Lower lobe of right lung (tissue), 2 donors: ENCODE data around the gene ITGB6. TPM values are rescaled to one million over a fixed set of nuclear protein-coding genes. Genes with fewer than 3 reads are reported as not detected.
A peak's percentile ranks its signal among the peaks of the same experiment; 100 is the strongest.

Experiments used
- ATAC-seq, 2 donors: fragments of 200-7000 bp; cut with Tn5 transposase; one replicate each; pipeline ENCODE4 v1.9.1; 2020 to 2022; ENCODE audit warnings: mild to moderate bottlenecking in 2 of 2, moderate library complexity in 2 of 2
- DNase-seq: peaks from one replicate; pipeline ENCODE4 v3.0.0-alpha.2; 2020
- H3K27ac ChIP-seq: fragments of 200-600 bp; one replicate; pipeline ENCODE4 v1.8.0; 2022
- H3K27me3 ChIP-seq: fragments of 200-600 bp; one replicate; pipeline ENCODE4 v1.8.0; 2022; ENCODE audit warnings: low read depth
- H3K36me3 ChIP-seq: fragments of 200-600 bp; one replicate; pipeline ENCODE4 v1.8.0; 2022; ENCODE audit warnings: mild to moderate bottlenecking
- H3K4me1 ChIP-seq: fragments of 200-600 bp; one replicate; pipeline ENCODE4 v1.8.0; 2022
- H3K4me3 ChIP-seq: fragments of 200-600 bp; one replicate; pipeline ENCODE4 v1.8.0; 2022; ENCODE audit warnings: mild to moderate bottlenecking
- H3K9me3 ChIP-seq: fragments of 200-600 bp; one replicate; pipeline ENCODE4 v1.8.0; 2022
- intact Hi-C: fragments of 100-400 bp; cut with DNase I; formaldehyde crosslinking; loops from one replicate; pipeline ENCODE4 v1.11.0; 2022
- total RNA-seq: library from RNA; stranded (reverse); fragmentation: NEBNext Ultra II Directional; extraction: Animal tissue kit (Norgen Biotek cat#: 25700); gene quantifications from one replicate; pipeline ENCODE4 v1.2.1, GENCODE V29; 2021
- TF ChIP-seq, protein P1 (sequence below): fragments of 200-600 bp; IDR thresholded peaks from one replicate; pipeline ENCODE4 v1.8.0; 2022; ENCODE audit warnings: antibody characterized with exemption, mild to moderate bottlenecking
- donor health status: DM: no; HTN: yes; CAD: no; lungs with severe emphysema.

Gene ITGB6
- total RNA-seq, 1 donor from 2014 or later: 65.2 TPM

DNA sequence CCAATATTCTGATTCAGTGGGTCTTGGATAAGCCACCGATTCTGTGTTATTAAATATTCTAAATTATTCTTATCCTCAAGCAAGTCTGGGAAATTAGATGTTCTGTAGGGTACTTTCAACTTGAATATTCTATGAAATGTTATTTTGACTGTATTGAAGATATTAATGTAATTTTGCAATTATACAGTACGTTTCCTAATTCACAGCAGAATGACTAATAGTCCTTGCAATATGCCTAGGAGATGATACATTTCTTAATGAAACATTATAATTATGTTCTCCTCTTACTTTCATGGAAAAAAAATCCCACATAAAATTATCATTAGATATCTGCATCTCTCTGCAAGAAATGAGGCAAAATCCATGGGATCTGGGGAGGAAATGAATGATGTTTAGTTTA is 91.4 kb downstream of the ITGB6 start:
- Histone ChIP-seq H3K9me3 (no peaks in the 10 kb centered on the region), H3K27ac (no peak overlapping the region), H3K36me3 (peaks cover 37% of the 10 kb centered on the region), H3K4me1 (no peaks in the 10 kb centered on the region), H3K27me3 (no peaks in the 10 kb centered on the region), H3K4me3 (no peak overlapping the region)
- TF ChIP-seq, protein P1, sequence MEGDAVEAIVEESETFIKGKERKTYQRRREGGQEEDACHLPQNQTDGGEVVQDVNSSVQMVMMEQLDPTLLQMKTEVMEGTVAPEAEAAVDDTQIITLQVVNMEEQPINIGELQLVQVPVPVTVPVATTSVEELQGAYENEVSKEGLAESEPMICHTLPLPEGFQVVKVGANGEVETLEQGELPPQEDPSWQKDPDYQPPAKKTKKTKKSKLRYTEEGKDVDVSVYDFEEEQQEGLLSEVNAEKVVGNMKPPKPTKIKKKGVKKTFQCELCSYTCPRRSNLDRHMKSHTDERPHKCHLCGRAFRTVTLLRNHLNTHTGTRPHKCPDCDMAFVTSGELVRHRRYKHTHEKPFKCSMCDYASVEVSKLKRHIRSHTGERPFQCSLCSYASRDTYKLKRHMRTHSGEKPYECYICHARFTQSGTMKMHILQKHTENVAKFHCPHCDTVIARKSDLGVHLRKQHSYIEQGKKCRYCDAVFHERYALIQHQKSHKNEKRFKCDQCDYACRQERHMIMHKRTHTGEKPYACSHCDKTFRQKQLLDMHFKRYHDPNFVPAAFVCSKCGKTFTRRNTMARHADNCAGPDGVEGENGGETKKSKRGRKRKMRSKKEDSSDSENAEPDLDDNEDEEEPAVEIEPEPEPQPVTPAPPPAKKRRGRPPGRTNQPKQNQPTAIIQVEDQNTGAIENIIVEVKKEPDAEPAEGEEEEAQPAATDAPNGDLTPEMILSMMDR: no peak
- no peak for ATAC-seq
- intact Hi-C loops: no loop called here
- DNase-seq: no peak

DNA sequence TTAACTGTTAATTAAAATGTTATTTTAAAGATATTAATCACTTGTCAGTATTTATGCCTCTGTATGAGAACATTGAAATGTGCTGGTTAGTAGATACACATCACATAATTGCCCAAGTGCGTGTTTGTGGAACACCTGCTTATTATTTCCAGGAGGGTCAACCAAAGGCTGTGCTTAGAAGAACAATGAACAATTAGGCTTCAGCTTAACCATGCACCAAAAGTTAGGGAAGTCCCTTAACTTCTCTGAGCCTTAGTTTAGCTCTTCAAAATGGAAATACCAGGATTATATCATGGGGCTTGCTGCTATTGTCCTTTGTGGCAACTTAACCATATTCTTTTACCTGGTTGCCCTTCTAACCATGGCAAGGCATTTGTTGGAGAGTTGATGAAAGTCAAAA is 94.7 kb downstream of the ITGB6 start:
- peaks cover 28% of the 10 kb centered on the region for H3K36me3 ChIP-seq
- TF ChIP-seq, protein P1: no peak
- DNase-seq: no peak
- no peaks in the 10 kb centered on the region for H3K9me3 ChIP-seq
- H3K4me3 ChIP-seq: no peak overlapping the region
- no peak for ATAC-seq
- no peak overlapping the region for H3K27ac ChIP-seq
- no peaks in the 10 kb centered on the region for H3K27me3 ChIP-seq
- H3K4me1 ChIP-seq: no peaks in the 10 kb centered on the region
- intact Hi-C loops: no loop called here

DNA sequence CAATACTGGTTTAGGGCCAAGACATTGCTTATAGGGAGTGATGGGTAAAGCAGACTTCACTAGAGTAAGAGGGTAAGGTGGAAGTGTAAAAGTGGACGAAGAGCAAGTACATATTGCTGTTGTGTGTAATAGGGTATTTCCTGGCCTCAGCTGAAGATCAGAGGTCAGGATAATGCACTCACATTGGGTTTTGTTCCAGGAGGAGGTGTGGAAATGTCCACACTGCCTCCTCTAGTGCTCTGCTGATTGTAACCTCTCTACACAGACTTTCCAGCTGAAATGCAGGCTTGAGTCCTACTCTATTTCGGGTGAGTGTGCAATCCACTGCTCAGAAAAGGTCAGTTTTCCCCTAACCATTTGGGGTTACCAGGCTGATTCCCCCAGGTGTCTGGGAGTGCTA is 96.0 kb downstream of the ITGB6 start:
- intact Hi-C loops: no loop called here
- no peak overlapping the region for H3K4me3 ChIP-seq
- no peaks in the 10 kb centered on the region for H3K9me3 ChIP-seq
- H3K27me3 ChIP-seq: no peaks in the 10 kb centered on the region
- TF ChIP-seq, protein P1: no peak
- H3K4me1 ChIP-seq: no peaks in the 10 kb centered on the region
- H3K27ac ChIP-seq: no peak overlapping the region
- no peak for DNase-seq
- no peak for ATAC-seq
- peaks cover 23% of the 10 kb centered on the region for H3K36me3 ChIP-seq

DNA sequence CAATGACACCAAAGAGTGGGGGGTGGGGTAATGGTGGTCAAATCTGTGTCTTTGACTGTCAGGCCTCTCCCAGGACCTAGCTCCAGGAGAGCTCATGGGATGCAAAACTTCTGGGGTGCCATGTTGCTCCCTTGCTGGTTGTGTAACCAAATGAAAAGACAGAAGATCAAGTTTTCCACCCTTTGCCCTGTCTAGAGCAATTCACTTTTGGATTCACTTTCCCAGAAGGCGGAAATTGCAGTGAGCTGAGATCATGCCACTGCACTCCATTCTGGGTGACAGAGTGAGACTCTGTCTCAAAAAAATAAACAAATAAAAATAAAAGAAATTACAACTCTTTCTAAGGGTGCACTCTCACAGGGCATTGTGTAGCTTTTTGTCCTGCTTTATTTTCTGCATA is 102.7 kb downstream of the ITGB6 start:
- TF ChIP-seq, protein P1: no peak
- peak; percentile 52 to 60 for ATAC-seq

DNA sequence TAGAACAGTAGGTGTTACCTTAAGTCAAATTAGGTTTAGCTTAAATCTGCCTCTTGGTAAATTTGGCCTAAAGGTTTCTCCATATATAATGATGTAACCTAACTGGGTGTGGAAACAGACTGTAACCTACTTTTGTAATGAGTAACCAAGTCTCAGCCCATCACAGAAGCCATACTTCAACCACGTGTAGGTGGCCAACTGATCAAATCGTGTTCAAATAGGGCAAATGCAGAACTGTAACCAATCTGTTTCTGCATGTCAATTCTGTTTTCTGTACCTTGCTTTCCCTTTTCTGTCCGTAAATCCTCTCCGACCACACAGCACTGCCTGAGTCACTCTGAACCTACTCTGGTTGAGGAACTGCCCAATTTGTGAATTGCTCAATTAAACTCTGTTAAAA is 103.7 kb downstream of the ITGB6 start:
- ATAC-seq (peak; percentile 69 to 78), DNase-seq (no peak)
- Histone ChIP-seq H3K9me3 (peaks cover 4% of the 10 kb centered on the region), H3K27me3 (no peaks in the 10 kb centered on the region), H3K4me3 (no peak overlapping the region), H3K4me1 (no peaks in the 10 kb centered on the region), H3K36me3 (peaks cover 3% of the 10 kb centered on the region), H3K27ac (no peak overlapping the region)
- TF ChIP-seq, protein P1: no peak
- intact Hi-C loops: no loop called here

More for the DNA sequence above, 102.7 kb downstream of the ITGB6 start:
- Histone ChIP-seq H3K4me3 (no peak overlapping the region), H3K27me3 (no peaks in the 10 kb centered on the region), H3K9me3 (no peaks in the 10 kb centered on the region), H3K27ac (no peak overlapping the region), H3K4me1 (no peaks in the 10 kb centered on the region), H3K36me3 (peaks cover 3% of the 10 kb centered on the region)
- DNase-seq: no peak
- intact Hi-C loops: no loop called here

DNA sequence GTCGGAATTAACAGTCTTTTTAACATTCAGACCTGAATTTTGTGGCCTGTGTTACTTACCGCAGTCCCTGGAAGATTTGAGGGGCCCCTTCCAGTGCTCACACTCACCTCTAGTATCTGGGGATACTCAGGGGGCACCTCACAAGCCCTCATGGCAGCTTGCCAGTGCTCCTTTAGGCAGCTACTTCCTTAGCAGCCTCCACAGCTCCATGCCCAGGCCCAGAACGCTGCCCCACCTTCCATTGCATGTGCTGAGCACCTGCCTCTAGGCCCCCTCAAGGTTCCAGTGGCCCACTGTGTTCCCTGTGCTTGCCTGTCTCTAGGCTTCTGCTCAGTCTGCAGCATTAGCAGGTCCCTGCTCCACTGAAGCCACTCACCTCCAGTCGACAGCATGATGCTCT is 107.6 kb downstream of the ITGB6 start:
- DNase-seq: no peak
- H3K9me3 ChIP-seq: peaks cover 25% of the 10 kb centered on the region
- no peak for ATAC-seq
- H3K4me1 ChIP-seq: no peaks in the 10 kb centered on the region
- H3K4me3 ChIP-seq: no peak overlapping the region
- intact Hi-C loops: no loop called here
- no peaks in the 10 kb centered on the region for H3K27me3 ChIP-seq
- no peak overlapping the region for H3K27ac ChIP-seq
- no peaks in the 10 kb centered on the region for H3K36me3 ChIP-seq
- TF ChIP-seq, protein P1: no peak
